WTC11 (cell line): ENCODE data around the gene ARVCF.

Source experiments
- CREM ChIP-seq: sonication (generic); formaldehyde crosslinking; IDR thresholded peaks from 2 replicates; pipeline ENCODE4 v1.8.1; 2022; ENCODE audit warnings: mild to moderate bottlenecking, missing genetic modification reagents, moderate library complexity
- TF ChIP-seq, protein P1 (sequence below): sonication (generic); formaldehyde crosslinking; IDR thresholded peaks from 2 replicates; pipeline ENCODE4 v1.8.1; 2023; ENCODE audit warnings: mild to moderate bottlenecking, missing genetic modification reagents, moderate library complexity

GRCh38 chr22:20010307-20011122 lies 6.1 kb downstream of the ARVCF start:
- TF ChIP-seq, protein P1, sequence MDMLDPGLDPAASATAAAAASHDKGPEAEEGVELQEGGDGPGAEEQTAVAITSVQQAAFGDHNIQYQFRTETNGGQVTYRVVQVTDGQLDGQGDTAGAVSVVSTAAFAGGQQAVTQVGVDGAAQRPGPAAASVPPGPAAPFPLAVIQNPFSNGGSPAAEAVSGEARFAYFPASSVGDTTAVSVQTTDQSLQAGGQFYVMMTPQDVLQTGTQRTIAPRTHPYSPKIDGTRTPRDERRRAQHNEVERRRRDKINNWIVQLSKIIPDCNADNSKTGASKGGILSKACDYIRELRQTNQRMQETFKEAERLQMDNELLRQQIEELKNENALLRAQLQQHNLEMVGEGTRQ (CRISPR knock-in tag) = no peak
- TF ChIP-seq CREM (CRISPR knock-in tag) = no peak
